K562 (cell line): ENCODE measurements around the gene MTHFSD. TPM values are rescaled to one million over a fixed set of nuclear protein-coding genes. Genes with fewer than 3 reads are reported as not detected.

Experiments
- ATAC-seq: fragments of 200-7000 bp; cut with Tn5 transposase; 3 replicates; pipeline ENCODE4 v1.9.1; 2020; ENCODE audit warnings: moderate library complexity
- BruUV-seq: library from RNA; stranded (reverse); fragments of 400-500 nt; replicated peaks from 2 replicates; lab custom pipeline; 2021; lab: Mats Ljungman, UMichigan
- CTCF ChIA-PET: fragments of 300-600 bp; formaldehyde crosslinking; extraction: SDS; loops from one replicate; lab custom pipeline; 2021; ENCODE audit warnings: low intra/inter-chr PET ratio; lab: Yijun Ruan, JAX
- POLR2A ChIA-PET: fragments of 300-600, 350-650 bp; sonication (Branson Sonifier 250); formaldehyde crosslinking; extraction: SDS; loops from one replicate; lab custom pipeline; 2021; ENCODE audit warnings: antibody characterized with exemption, inconsistent platforms; lab: Yijun Ruan, JAX
- DNase-seq, 4 experiments: peaks; one replicate each; pipeline versions ENCODE4 v3.0.0 to v3.0.0-alpha.2; 2011 to 2018; ENCODE audit warnings: low spot score in 3 of 4, mixed read lengths in 3 of 4; ENCODE audit errors: extremely low read depth in 1 of 4
- FAIRE-seq: peaks from 2 replicates; lab custom pipeline; 2011; peaks lifted over from hg19 to GRCh38; lab: Jason Lieb, UNC
- H2AFZ ChIP-seq: 2 replicates; pipeline ENCODE4 v1.6.0; 2011; ENCODE audit warnings: low read depth, low read length, control low read depth, inconsistent platforms
- H3K27ac ChIP-seq: fragments of 200-600 bp; 3 replicates; pipeline ENCODE4 v1.8.0; 2011; ENCODE audit warnings: low read depth, mild to moderate bottlenecking, control low read depth, inconsistent platforms, low read length, moderate library complexity, mixed read lengths; ENCODE audit errors: extremely low read depth
- H3K27me3 ChIP-seq, 2 experiments: fragments of 300-600 bp in 1 of 2; 2 replicates in 1 of 2; 3 replicates in 1 of 2; pipeline versions ENCODE4 v1.6.0 to v1.8.0; 2011; ENCODE audit warnings: inconsistent platforms in 2 of 2, low read length in 2 of 2, mild to moderate bottlenecking in 1 of 2, mixed read lengths in 1 of 2, moderate library complexity in 1 of 2; ENCODE audit not compliant: control insufficient read depth in 2 of 2, insufficient read depth in 2 of 2
- H3K36me3 ChIP-seq: fragments of 300-600 bp; 3 replicates; pipeline ENCODE4 v1.8.0; 2011; ENCODE audit warnings: mild to moderate bottlenecking, low read length, inconsistent platforms; ENCODE audit not compliant: control insufficient read depth, insufficient read depth
- H3K4me1 ChIP-seq, 2 experiments: fragments of 200-600 bp in 1 of 2; replicated peaks in 1 of 2; 2 replicates in 1 of 2; 3 replicates in 1 of 2; pipeline versions ENCODE4 v1.5.1 to v1.8.0; 2011; ENCODE audit warnings: inconsistent platforms in 2 of 2, low read length in 2 of 2, mild to moderate bottlenecking in 1 of 2, mixed read lengths in 1 of 2, moderate library complexity in 1 of 2; ENCODE audit not compliant: control insufficient read depth in 2 of 2, insufficient read depth in 2 of 2
- H3K4me2 ChIP-seq: 2 replicates; pipeline ENCODE4 v1.6.1; 2011; ENCODE audit warnings: low read length, control low read depth, inconsistent platforms, mixed read lengths; ENCODE audit not compliant: insufficient read depth
- H3K4me3 ChIP-seq: fragments of 200-600 bp; sonication (generic), shearing (Covaris generic); 2 replicates; pipeline ENCODE4 v1.5.1; 2016; ENCODE audit warnings: control low read depth, inconsistent platforms
- H3K79me2 ChIP-seq: fragments of 200-600 bp; 3 replicates; pipeline ENCODE4 v1.8.0; 2011; ENCODE audit warnings: low read length, inconsistent platforms; ENCODE audit not compliant: control insufficient read depth, insufficient read depth
- H3K9ac ChIP-seq, 2 experiments: 2 replicates each; pipeline versions ENCODE4 v1.6.0 to v1.6.1; 2011; ENCODE audit warnings: low read depth in 2 of 2, low read length in 2 of 2, control low read depth in 1 of 2, inconsistent platforms in 1 of 2, mild to moderate bottlenecking in 1 of 2, mixed read lengths in 1 of 2; ENCODE audit not compliant: insufficient read depth in 1 of 2
- H3K9me1 ChIP-seq: one replicate; pipeline ENCODE4 v1.6.0; 2011; ENCODE audit warnings: inconsistent platforms, mild to moderate bottlenecking, low read length, moderate library complexity; ENCODE audit not compliant: control insufficient read depth, insufficient read depth
- H3K9me3 ChIP-seq: replicated peaks from 2 replicates; pipeline ENCODE4 v1.5.1; 2011; ENCODE audit warnings: low read depth, low read length, inconsistent platforms; ENCODE audit not compliant: control insufficient read depth, insufficient read depth
- H4K20me1 ChIP-seq: replicated peaks from 2 replicates; pipeline ENCODE4 v1.6.1; 2011; ENCODE audit warnings: low read length, inconsistent platforms, mixed read lengths; ENCODE audit not compliant: control insufficient read depth, insufficient read depth
- HOXB6 ChIP-seq: fragments of 250-450 bp; sonication (Bioruptor Pico); IDR thresholded peaks from 2 replicates; pipeline ENCODE4 v1.5.1; 2022; ENCODE audit warnings: mild to moderate bottlenecking, borderline replicate concordance
- PURB ChIP-seq: sonication (generic); formaldehyde crosslinking; IDR thresholded peaks from 2 replicates; pipeline ENCODE4 v1.9.0; 2021; ENCODE audit warnings: low read depth, mild to moderate bottlenecking, missing genetic modification reagents
- WGBS: fragments of 100-300 bp; shearing (Covaris generic); methylation state at CpG from one replicate; pipeline ENCODE4 v1.1.6; 2016; ENCODE audit warnings: low coverage, mixed read lengths; ENCODE audit not compliant: insufficient coverage; ENCODE audit errors: missing lambda C conversion rate; 5-methylcytosine and 5-hydroxymethylcytosine counted together
- in situ Hi-C: fragments of 300-500 bp; cut with MboI; formaldehyde crosslinking; loops from 4 replicates; pipeline ENCODE4 v1.15.0; 2018; ENCODE audit warnings: inconsistent platforms, mixed read lengths
- intact Hi-C: fragments of 100-400 bp; cut with micrococcal nuclease; formaldehyde crosslinking; loops from 2 replicates; pipeline ENCODE4 v1.14.2; 2022
- polyA plus RNA-seq, 8 experiments: library from polyadenylated mRNA; depleted of rRNA in 4 of 8; stranded (reverse) in 5 of 8; unstranded in 3 of 8; fragments of >200 nt; fragmentation: Nextera tagmentation in 2 of 8; fragmentation: Illumina TruSeq in 1 of 8; extraction: Ambion mirVana in 2 of 8; extraction: Trizol in 1 of 8; gene quantifications; 2 replicates each; pipeline versions ENCODE4 v1.2.1 to v1.2.3, GENCODE V29; 2011 to 2014; ENCODE audit warnings: inconsistent platforms in 1 of 8, missing spikeins in 1 of 8
- total RNA-seq, 7 experiments: library from RNA; depleted of rRNA in 6 of 7; stranded (reverse); fragments of >200 nt in 6 of 7; fragmentation: Illumina TruSeq in 2 of 7; extraction: Trizol in 2 of 7; gene quantifications; 2 replicates each; pipeline versions ENCODE4 v1.2.1 to v1.2.3, GENCODE V29; 2011 to 2021; ENCODE audit warnings: low replicate concordance in 1 of 7

The MTHFSD gene
- total and polyA plus RNA-seq, 9 of the 15 experiments (the other 6 are each of a cell fraction or from before 2014, with no cell fraction given), result 3.2 to 20.2 (median 12.0) TPM

- BruUV-seq, result no TSS peak
Measured at GRCh38 chr16:86559802-86560305, 4.8 kb upstream of the MTHFSD start.

DNA sequence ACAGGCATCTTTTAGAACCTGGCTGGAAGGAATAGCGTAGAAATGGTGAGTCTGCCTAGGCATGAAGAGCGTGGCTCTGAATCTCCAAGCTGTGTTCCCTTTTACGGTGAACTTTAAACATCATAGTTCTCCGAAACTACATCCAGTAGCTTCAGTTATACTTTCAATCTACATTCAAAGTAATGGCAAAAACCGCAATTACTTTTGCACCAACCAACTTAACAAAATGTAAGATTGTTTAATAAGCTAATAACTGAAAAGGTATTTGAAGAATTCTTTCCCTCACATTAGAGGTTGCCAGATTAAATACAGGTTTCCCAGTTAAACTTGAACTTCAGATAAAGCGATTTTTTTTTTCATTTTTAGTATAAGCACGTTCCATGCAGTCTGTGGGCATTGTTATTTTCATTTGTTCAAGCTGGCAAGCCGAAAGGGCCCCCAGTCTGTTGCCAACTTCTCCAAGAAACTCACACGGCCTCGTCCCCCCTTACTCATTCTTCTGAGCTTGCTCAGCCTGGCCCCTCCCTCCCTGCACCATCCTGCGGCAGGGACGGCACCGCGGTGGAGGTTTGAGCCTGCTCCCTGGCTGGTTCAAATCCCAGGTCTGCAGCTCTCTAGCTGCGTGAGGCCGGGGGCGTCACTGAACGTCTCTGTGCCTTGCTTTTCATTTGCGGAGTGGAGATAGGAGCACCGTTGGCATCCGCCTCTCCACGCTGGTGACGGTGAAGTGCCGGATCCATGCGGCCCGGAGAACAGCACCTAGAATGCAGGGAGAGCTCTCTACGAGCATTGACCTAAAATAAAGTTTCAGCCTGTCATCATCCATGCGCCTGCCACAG lies 3.5 kb upstream of the MTHFSD start:
- H3K9me3 ChIP-seq, result no peaks in the 10 kb centered on the region
- ChIA-PET POLR2A (interaction anchor here (0.6 to 0.7 kb wide), 2 partner anchors 222 to 492 kb away, joined by 3 read pairs; no protein-coding TSS in a partner anchor), CTCF (no interaction called here)
- H3K4me1 ChIP-seq, result peaks cover 0 to 12% of the 10 kb centered on the region in 2 experiments; a peak in 3 of 5 replicates
- peaks cover 12% of the 10 kb centered on the region for H3K79me2 ChIP-seq
- no peaks in the 10 kb centered on the region for H4K20me1 ChIP-seq
- in situ Hi-C loops (loop anchor here (25.0 kb wide), 1 partner anchor 1079 kb away; no protein-coding TSS in a partner anchor), intact Hi-C loops (no loop called here)
- H3K27ac ChIP-seq, result no peak overlapping the region
- BruUV-seq, result no TSS peak
- no peak overlapping the region for H2AFZ ChIP-seq
- no peak overlapping the region for H3K4me3 ChIP-seq
- no peak overlapping the region for H3K9ac ChIP-seq
- H3K9me1 ChIP-seq, result no peaks in the 10 kb centered on the region
- DNase-seq (no peak), FAIRE-seq (no peak), ATAC-seq (no peak)
- peaks cover 24 to 38% of the 10 kb centered on the region in 2 experiments; a peak in 4 of 5 replicates for H3K27me3 ChIP-seq
- H3K36me3 ChIP-seq, result no peaks in the 10 kb centered on the region
- WGBS, result 19% methylated on average over 27 of the region's 28 CpGs
- H3K4me2 ChIP-seq, result no peak overlapping the region
- TF ChIP-seq PURB, result no peak

More at GRCh38 chr16:86559802-86560305, 4.8 kb upstream of the MTHFSD start:
- intact Hi-C loops, result loop anchor here (5.0 to 10.0 kb wide), 3 partner anchors 312 to 1077 kb away; no protein-coding TSS in a partner anchor
- H3K79me2 ChIP-seq, result peaks cover under 1% of the 10 kb centered on the region
- ChIA-PET CTCF (interaction anchor here (0.5 kb wide), 1 partner anchor 1613 kb away, joined by 3 read pairs; no protein-coding TSS in a partner anchor), POLR2A (interaction anchor here (0.5 kb wide), 1 partner anchor 196 kb away, joined by 3 read pairs; no protein-coding TSS in a partner anchor)
- TF ChIP-seq HOXB6 (CRISPR knock-in tag), result no peak
- WGBS, result 22% methylated on average over 7 of the region's 9 CpGs
- H2AFZ ChIP-seq, result no peak overlapping the region
- DNase-seq (no peak), ATAC-seq (no peak), FAIRE-seq (no peak)
- H3K4me3 ChIP-seq, result no peak overlapping the region
- peaks cover 24 to 38% of the 10 kb centered on the region in 2 experiments; a peak in 4 of 5 replicates for H3K27me3 ChIP-seq
- H3K9me1 ChIP-seq, result no peaks in the 10 kb centered on the region
- H3K4me2 ChIP-seq, result no peak overlapping the region
- no peak overlapping the region for H3K27ac ChIP-seq
- peaks cover 0 to 14% of the 10 kb centered on the region in 2 experiments; a peak in 2 of 5 replicates for H3K4me1 ChIP-seq
- in situ Hi-C loops, result loop anchor here (10.0 to 25.0 kb wide), 2 partner anchors 715 to 1077 kb away; no protein-coding TSS in a partner anchor
- H3K9me3 ChIP-seq, result no peaks in the 10 kb centered on the region
- no peaks in the 10 kb centered on the region for H4K20me1 ChIP-seq
- no peaks in the 10 kb centered on the region for H3K36me3 ChIP-seq
- H3K9ac ChIP-seq, result no peak overlapping the region
